GM21717 (cell line): Measurements from ENCODE around the gene WRAP53.
"Not testable (repeated sequence)": the region's sequence is repeated elsewhere in the genome, so short reads cannot be mapped to it uniquely, and the experiment has no call there.

Source experiments
- ATAC-seq: cut with Tn5 transposase; IDR thresholded peaks from one replicate; pipeline ENCODE4 v1.9.1; 2021; ENCODE audit warnings: mild to moderate bottlenecking, moderate library complexity; ENCODE audit not compliant: unreplicated experiment

WRAP53 gene

GRCh38 chr17:7687908-7688807 is at the start of gene WRAP53:
WRAP53 (plus strand) TSS chr17:7688477; CDS start chr17:7688649, 172 bp downstream.
- peak; percentile 60 for ATAC-seq

- ATAC-seq, result no peak
Measured at GRCh38 chr17:7640783-7641182, 47.5 kb upstream of the WRAP53 start.

- not testable (repeated sequence) for ATAC-seq
Measured at GRCh38 chr17:7641635-7642034, 46.6 kb upstream of the WRAP53 start.

- ATAC-seq, result no peak
Measured at GRCh38 chr17:7644775-7645174, 43.5 kb upstream of the WRAP53 start.

- ATAC-seq, result no peak
Measured at GRCh38 chr17:7646457-7646856, 41.8 kb upstream of the WRAP53 start.

- ATAC-seq, result no peak
Measured at GRCh38 chr17:7647018-7647417, 41.3 kb upstream of the WRAP53 start.

- no peak for ATAC-seq
Measured at GRCh38 chr17:7650509-7651096, 37.7 kb upstream of the WRAP53 start, which contains the start of gene ATP1B2. ATP1B2 (plus strand) TSS chr17:7650926; CDS start chr17:7651519, 593 bp downstream.

- ATAC-seq, result no peak
Measured at GRCh38 chr17:7651097-7651664, 37.1 kb upstream of the WRAP53 start.

- no peak for ATAC-seq
Measured at GRCh38 chr17:7651665-7652387, 36.5 kb upstream of the WRAP53 start.

GRCh38 chr17:7652388-7653356 is 35.6 kb upstream of the WRAP53 start:
- ATAC-seq, result no peak

- ATAC-seq, result no peak
Measured at GRCh38 chr17:7654832-7655540, 33.3 kb upstream of the WRAP53 start.

GRCh38 chr17:7655541-7655840 is 32.8 kb upstream of the WRAP53 start:
- ATAC-seq, result no peak

- ATAC-seq, result no peak
Measured at GRCh38 chr17:7656958-7657609, 31.2 kb upstream of the WRAP53 start.

GRCh38 chr17:7667656-7668406 is 20.4 kb upstream of the WRAP53 start:
- no peak for ATAC-seq

- no peak for ATAC-seq
Measured at GRCh38 chr17:7668482-7668881, 19.8 kb upstream of the WRAP53 start.

GRCh38 chr17:7673239-7673638 is 15.0 kb upstream of the WRAP53 start:
- no peak for ATAC-seq

- ATAC-seq, result no peak
Measured at GRCh38 chr17:7674934-7675333, 13.3 kb upstream of the WRAP53 start.

- no peak for ATAC-seq
Measured at GRCh38 chr17:7676533-7676932, 11.7 kb upstream of the WRAP53 start.
